Middle frontal gyrus (tissue), 1 donor: ENCODE measurements around the gene KSR1.

Source experiments
- DNase-seq: peaks from one replicate; pipeline ENCODE4 v3.0.0-alpha.2; 2015; ENCODE audit warnings: low spot score; ENCODE audit errors: extremely low spot score

KSR1 gene

GRCh38 chr17:27533874-27534815 is 77.9 kb downstream of the KSR1 start:
- DNase-seq = no peak

- no peak for DNase-seq
Observed at GRCh38 chr17:27535178-27535928, 79.1 kb downstream of the KSR1 start.

GRCh38 chr17:27535975-27536374 is 79.7 kb downstream of the KSR1 start:
- no peak for DNase-seq

- DNase-seq = no peak
Observed at GRCh38 chr17:27536781-27537180, 80.5 kb downstream of the KSR1 start.

- no peak for DNase-seq
Observed at GRCh38 chr17:27538156-27538955, 82.1 kb downstream of the KSR1 start.

- no peak for DNase-seq
Observed at GRCh38 chr17:27539152-27539551, 82.9 kb downstream of the KSR1 start.

GRCh38 chr17:27539794-27540317 is 83.6 kb downstream of the KSR1 start:
- DNase-seq = no peak

- no peak for DNase-seq
Observed at GRCh38 chr17:27540318-27541101, 84.3 kb downstream of the KSR1 start.

GRCh38 chr17:27541301-27542023 is 85.2 kb downstream of the KSR1 start:
- no peak for DNase-seq

GRCh38 chr17:27542841-27543463 is 86.7 kb downstream of the KSR1 start:
- DNase-seq = no peak

GRCh38 chr17:27543464-27543856 is 87.2 kb downstream of the KSR1 start:
- DNase-seq = no peak

- DNase-seq = no peak
Observed at GRCh38 chr17:27543958-27544349, 87.7 kb downstream of the KSR1 start.

GRCh38 chr17:27544350-27545131 is 88.3 kb downstream of the KSR1 start:
- no peak for DNase-seq

GRCh38 chr17:27545562-27546229 is 89.4 kb downstream of the KSR1 start:
- DNase-seq = no peak

GRCh38 chr17:27546624-27547300 is 90.5 kb downstream of the KSR1 start:
- no peak for DNase-seq

- DNase-seq = no peak
Observed at GRCh38 chr17:27547301-27547683, 91.0 kb downstream of the KSR1 start.

- DNase-seq = no peak
Observed at GRCh38 chr17:27548369-27548768, 92.1 kb downstream of the KSR1 start.
